HepG2 (cell line): Measurements from ENCODE around the gene DSG2. TPM values are rescaled to one million over a fixed set of nuclear protein-coding genes. Genes with fewer than 3 reads are reported as not detected.
A peak's percentile ranks its signal among the peaks of the same experiment; 100 is the strongest.

ENCODE experiments used
- ARID4A ChIP-seq: sonication (generic); formaldehyde crosslinking; IDR thresholded peaks from 2 replicates; pipeline ENCODE4 v1.5.0; 2020; ENCODE audit warnings: mild to moderate bottlenecking, missing genetic modification reagents, borderline replicate concordance
- DNMT3B ChIP-seq: conservative IDR thresholded peaks from 2 replicates; pipeline ENCODE4 v1.6.1; 2016; ENCODE audit warnings: missing biosample characterization, control low read depth
- HMG20A ChIP-seq: IDR thresholded peaks from 2 replicates; pipeline ENCODE4 v1.6.1; 2016; ENCODE audit warnings: borderline replicate concordance
- PCBP1 ChIP-seq: fragments of 200-400 bp; formaldehyde crosslinking; IDR thresholded peaks from 2 replicates; pipeline ENCODE4 v1.6.1; 2017; ENCODE audit warnings: mild to moderate bottlenecking, low read depth, low read length, borderline replicate concordance
- PHF21A ChIP-seq: sonication (generic); formaldehyde crosslinking; IDR thresholded peaks from 2 replicates; pipeline ENCODE4 v1.5.0; 2020; ENCODE audit warnings: mild to moderate bottlenecking, missing genetic modification reagents
- RXRA ChIP-seq: sonication (generic); formaldehyde crosslinking; IDR thresholded peaks from 2 replicates; pipeline ENCODE4 v1.5.1; 2020; ENCODE audit warnings: missing genetic modification reagents
- ZBTB49 ChIP-seq: sonication (generic); formaldehyde crosslinking; IDR thresholded peaks from 2 replicates; pipeline ENCODE4 v1.4.0; 2020; ENCODE audit warnings: missing genetic modification reagents, borderline replicate concordance
- ZNF552 ChIP-seq: sonication (generic); formaldehyde crosslinking; IDR thresholded peaks from 2 replicates; pipeline ENCODE4 v1.9.0; 2022; ENCODE audit warnings: missing genetic modification reagents, mild to moderate bottlenecking, borderline replicate concordance
- ZNF724P ChIP-seq: sonication (generic); formaldehyde crosslinking; IDR thresholded peaks from 2 replicates; pipeline ENCODE4 v1.8.0; 2022; ENCODE audit warnings: missing genetic modification reagents, borderline replicate concordance
- polyA plus RNA-seq, 8 experiments: library from polyadenylated mRNA; depleted of rRNA in 3 of 8; stranded (reverse) in 7 of 8; unstranded in 1 of 8; fragments of >200 nt; fragmentation: Illumina TruSeq in 4 of 8; extraction: Trizol in 4 of 8; gene quantifications; 2 replicates each; pipeline versions ENCODE4 v1.2.1 to v1.2.3, GENCODE V29; 2011 to 2016; ENCODE audit warnings: low read depth in 4 of 8, missing spikeins in 1 of 8, mixed read lengths in 1 of 8; ENCODE audit not compliant: insufficient read depth in 1 of 8
- total RNA-seq, 5 experiments: library from RNA; depleted of rRNA; stranded (reverse); fragments of >200 nt; fragmentation: Illumina TruSeq; extraction: Trizol; gene quantifications; 2 replicates each; pipeline ENCODE4 v1.2.3, GENCODE V29; 2016; ENCODE audit warnings: low read depth in 1 of 5
- TF ChIP-seq, protein P1 (sequence below): sonication (generic); formaldehyde crosslinking; IDR thresholded peaks from 2 replicates; pipeline ENCODE4 v1.8.0; 2022; ENCODE audit warnings: mild to moderate bottlenecking, missing genetic modification reagents
- TF ChIP-seq, protein P2 (sequence below): sonication (generic); formaldehyde crosslinking; IDR thresholded peaks from 2 replicates; pipeline ENCODE4 v1.4.0; 2020; ENCODE audit warnings: mild to moderate bottlenecking, missing genetic modification reagents, borderline replicate concordance
- TF ChIP-seq, protein P3 (sequence below): sonication (generic); formaldehyde crosslinking; IDR thresholded peaks from 2 replicates; pipeline ENCODE4 v1.5.1; 2020; ENCODE audit warnings: missing genetic modification reagents, mild to moderate bottlenecking, borderline replicate concordance

The DSG2 gene
- total and polyA plus RNA-seq, 2 of the 13 experiments (the other 11 are each of a cell fraction or from before 2014, with no cell fraction given) = 23.3 to 66.7 TPM

DNA sequence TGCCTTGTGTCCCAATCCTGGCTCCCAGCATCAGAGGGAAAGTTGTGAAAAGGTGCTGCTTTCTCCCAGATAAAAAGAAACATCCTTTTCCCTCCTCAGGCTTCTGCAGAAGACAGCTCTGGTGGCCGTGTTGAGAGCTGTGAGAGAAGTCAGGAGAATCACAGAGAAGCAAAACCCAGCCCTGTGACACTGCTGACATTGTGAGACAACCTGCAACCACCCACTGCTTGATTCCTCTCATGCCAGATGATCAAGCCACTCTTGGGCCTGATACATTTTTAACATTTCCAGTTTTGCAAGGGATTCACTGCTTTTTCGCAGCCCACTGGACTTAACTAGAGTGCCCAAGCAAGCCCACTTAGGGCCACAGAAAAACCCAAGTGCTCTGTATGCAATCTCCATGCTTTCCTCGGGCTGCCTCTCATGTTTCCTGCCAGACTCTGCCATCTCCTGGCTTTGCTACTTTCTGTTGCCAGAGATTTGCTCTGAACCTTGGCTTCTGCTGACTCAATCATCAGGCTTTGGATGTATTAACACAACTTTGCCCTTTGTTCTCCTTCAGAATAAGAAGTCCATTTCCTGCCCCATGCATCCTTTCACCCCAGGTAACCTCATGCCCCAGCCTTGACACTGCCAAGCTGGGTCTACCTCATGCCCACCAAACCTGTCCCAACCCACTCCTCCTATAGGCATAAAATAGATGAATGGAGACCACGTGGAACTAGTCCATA lies 68.8 kb downstream of the DSG2 start (continued):
- TF ChIP-seq ZNF552 = no peak
- no peak for TF ChIP-seq ZBTB49 (CRISPR knock-in tag)
- TF ChIP-seq, protein P1, sequence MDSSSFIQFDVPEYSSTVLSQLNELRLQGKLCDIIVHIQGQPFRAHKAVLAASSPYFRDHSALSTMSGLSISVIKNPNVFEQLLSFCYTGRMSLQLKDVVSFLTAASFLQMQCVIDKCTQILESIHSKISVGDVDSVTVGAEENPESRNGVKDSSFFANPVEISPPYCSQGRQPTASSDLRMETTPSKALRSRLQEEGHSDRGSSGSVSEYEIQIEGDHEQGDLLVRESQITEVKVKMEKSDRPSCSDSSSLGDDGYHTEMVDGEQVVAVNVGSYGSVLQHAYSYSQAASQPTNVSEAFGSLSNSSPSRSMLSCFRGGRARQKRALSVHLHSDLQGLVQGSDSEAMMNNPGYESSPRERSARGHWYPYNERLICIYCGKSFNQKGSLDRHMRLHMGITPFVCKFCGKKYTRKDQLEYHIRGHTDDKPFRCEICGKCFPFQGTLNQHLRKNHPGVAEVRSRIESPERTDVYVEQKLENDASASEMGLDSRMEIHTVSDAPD (CRISPR knock-in tag) = no peak
- TF ChIP-seq, protein P2, sequence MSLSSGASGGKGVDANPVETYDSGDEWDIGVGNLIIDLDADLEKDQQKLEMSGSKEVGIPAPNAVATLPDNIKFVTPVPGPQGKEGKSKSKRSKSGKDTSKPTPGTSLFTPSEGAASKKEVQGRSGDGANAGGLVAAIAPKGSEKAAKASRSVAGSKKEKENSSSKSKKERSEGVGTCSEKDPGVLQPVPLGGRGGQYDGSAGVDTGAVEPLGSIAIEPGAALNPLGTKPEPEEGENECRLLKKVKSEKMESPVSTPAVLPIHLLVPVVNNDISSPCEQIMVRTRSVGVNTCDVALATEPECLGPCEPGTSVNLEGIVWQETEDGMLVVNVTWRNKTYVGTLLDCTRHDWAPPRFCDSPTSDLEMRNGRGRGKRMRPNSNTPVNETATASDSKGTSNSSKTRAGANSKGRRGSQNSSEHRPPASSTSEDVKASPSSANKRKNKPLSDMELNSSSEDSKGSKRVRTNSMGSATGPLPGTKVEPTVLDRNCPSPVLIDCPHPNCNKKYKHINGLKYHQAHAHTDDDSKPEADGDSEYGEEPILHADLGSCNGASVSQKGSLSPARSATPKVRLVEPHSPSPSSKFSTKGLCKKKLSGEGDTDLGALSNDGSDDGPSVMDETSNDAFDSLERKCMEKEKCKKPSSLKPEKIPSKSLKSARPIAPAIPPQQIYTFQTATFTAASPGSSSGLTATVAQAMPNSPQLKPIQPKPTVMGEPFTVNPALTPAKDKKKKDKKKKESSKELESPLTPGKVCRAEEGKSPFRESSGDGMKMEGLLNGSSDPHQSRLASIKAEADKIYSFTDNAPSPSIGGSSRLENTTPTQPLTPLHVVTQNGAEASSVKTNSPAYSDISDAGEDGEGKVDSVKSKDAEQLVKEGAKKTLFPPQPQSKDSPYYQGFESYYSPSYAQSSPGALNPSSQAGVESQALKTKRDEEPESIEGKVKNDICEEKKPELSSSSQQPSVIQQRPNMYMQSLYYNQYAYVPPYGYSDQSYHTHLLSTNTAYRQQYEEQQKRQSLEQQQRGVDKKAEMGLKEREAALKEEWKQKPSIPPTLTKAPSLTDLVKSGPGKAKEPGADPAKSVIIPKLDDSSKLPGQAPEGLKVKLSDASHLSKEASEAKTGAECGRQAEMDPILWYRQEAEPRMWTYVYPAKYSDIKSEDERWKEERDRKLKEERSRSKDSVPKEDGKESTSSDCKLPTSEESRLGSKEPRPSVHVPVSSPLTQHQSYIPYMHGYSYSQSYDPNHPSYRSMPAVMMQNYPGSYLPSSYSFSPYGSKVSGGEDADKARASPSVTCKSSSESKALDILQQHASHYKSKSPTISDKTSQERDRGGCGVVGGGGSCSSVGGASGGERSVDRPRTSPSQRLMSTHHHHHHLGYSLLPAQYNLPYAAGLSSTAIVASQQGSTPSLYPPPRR (CRISPR knock-in tag) = peak; percentile 34; the same call in 1 of the 2 replicates
- TF ChIP-seq, protein P3, sequence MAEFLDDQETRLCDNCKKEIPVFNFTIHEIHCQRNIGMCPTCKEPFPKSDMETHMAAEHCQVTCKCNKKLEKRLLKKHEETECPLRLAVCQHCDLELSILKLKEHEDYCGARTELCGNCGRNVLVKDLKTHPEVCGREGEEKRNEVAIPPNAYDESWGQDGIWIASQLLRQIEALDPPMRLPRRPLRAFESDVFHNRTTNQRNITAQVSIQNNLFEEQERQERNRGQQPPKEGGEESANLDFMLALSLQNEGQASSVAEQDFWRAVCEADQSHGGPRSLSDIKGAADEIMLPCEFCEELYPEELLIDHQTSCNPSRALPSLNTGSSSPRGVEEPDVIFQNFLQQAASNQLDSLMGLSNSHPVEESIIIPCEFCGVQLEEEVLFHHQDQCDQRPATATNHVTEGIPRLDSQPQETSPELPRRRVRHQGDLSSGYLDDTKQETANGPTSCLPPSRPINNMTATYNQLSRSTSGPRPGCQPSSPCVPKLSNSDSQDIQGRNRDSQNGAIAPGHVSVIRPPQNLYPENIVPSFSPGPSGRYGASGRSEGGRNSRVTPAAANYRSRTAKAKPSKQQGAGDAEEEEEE (CRISPR knock-in tag) = no peak
- TF ChIP-seq PCBP1 = no peak
- TF ChIP-seq ARID4A (CRISPR knock-in tag) = no peak; the same call in 1 of the 2 replicates
- peak; percentile 93 for TF ChIP-seq RXRA (CRISPR knock-in tag)
- 0 out of 2 replicates have a peak, but pooled peaks have one; percentile 42 for TF ChIP-seq PHF21A
- peak; percentile 40; the same call in 1 of the 2 replicates for TF ChIP-seq HMG20A (CRISPR knock-in tag)
- TF ChIP-seq ZNF724P (CRISPR knock-in tag) = no peak
- no peak for TF ChIP-seq DNMT3B (CRISPR knock-in tag)
